ENCODE data around the gene TARDBP. TPM values are rescaled to one million over a fixed set of nuclear protein-coding genes. Genes with fewer than 3 reads are reported as not detected.

TARDBP gene
- total RNA-seq, 1 experiment from 2014 or later, result 196 TPM

GRCh38 chr1:10969267-10969970 is 43.0 kb upstream of the TARDBP start:
- in situ Hi-C loops (cut with HindIII; ENCODE audit: low pct_unique_long_range_greater_than_20kb, low sequenced_read_pairs), result no loop called here
- intact Hi-C loops (cut with micrococcal nuclease; ENCODE audit: unreplicated experiment), result no loop called here
- Histone ChIP-seq H3K27me3 (ENCODE audit: control insufficient read depth, insufficient read depth, low read length) (no peaks in the 10 kb centered on the region), H3K36me3 (ENCODE audit: control insufficient read depth, insufficient read depth, low read length) (no peaks in the 10 kb centered on the region), H3K27ac (ENCODE audit: low read length) (no peak overlapping the region), H3K4me1 (ENCODE audit: control insufficient read depth, insufficient read depth, low read length) (peaks cover 4% of the 10 kb centered on the region; the same call in 1 of the 2 replicates), H3K9me3 (ENCODE audit: control insufficient read depth, insufficient read depth, low read depth, low read length) (no peaks in the 10 kb centered on the region), H3K4me3 (ENCODE audit: low read depth in 2 of 2, low read length in 2 of 2) (no peak overlapping the region)
- ChIA-PET POLR2A (no interaction called here), CTCF (no interaction called here)
- no peak for TF ChIP-seq CTCF (IDR thresholded peaks at IDR 0.05)
- no peak for TF ChIP-seq TCF7L2 (IDR thresholded peaks at IDR 0.05; ENCODE audit: low read depth, low read length)
- no peak for TF ChIP-seq REST (IDR thresholded peaks at IDR 0.05; ENCODE audit: insufficient read depth in 1 of 2, low read depth in 2 of 2, low read length in 1 of 2)
- no peak for TF ChIP-seq SIN3A (IDR thresholded peaks at IDR 0.05; ENCODE audit: borderline replicate concordance, insufficient read depth, low read depth, low read length)
- TF ChIP-seq POLR2AphosphoS5 (IDR thresholded peaks at IDR 0.05; ENCODE audit: low read depth, low read length), result no peak
- DNase-seq (ENCODE audit: low read depth, low spot score) (no peak), ATAC-seq (no peak)
- BruUV-seq (replicated peaks), result no TSS peak

- H3K27ac ChIP-seq (ENCODE audit: low read length), result no peak overlapping the region
- in situ Hi-C loops (cut with HindIII; ENCODE audit: low pct_unique_long_range_greater_than_20kb, low sequenced_read_pairs) (no loop called here), intact Hi-C loops (cut with micrococcal nuclease; ENCODE audit: unreplicated experiment) (no loop called here)
- DNase-seq (ENCODE audit: low read depth, low spot score), result no peak
- no peak for TF ChIP-seq REST (IDR thresholded peaks at IDR 0.05; ENCODE audit: insufficient read depth in 1 of 2, low read depth in 2 of 2, low read length in 1 of 2)
- no peak for TF ChIP-seq SIN3A (IDR thresholded peaks at IDR 0.05; ENCODE audit: borderline replicate concordance, insufficient read depth, low read depth, low read length)
- no peak for TF ChIP-seq TCF7L2 (IDR thresholded peaks at IDR 0.05; ENCODE audit: low read depth, low read length)
- TF ChIP-seq CTCF (IDR thresholded peaks at IDR 0.05), result no peak
- no peak for TF ChIP-seq POLR2AphosphoS5 (IDR thresholded peaks at IDR 0.05; ENCODE audit: low read depth, low read length)
- H3K36me3 ChIP-seq (ENCODE audit: control insufficient read depth, insufficient read depth, low read length), result no peaks in the 10 kb centered on the region
- peaks cover 4% of the 10 kb centered on the region; the same call in 1 of the 2 replicates for H3K4me1 ChIP-seq (ENCODE audit: control insufficient read depth, insufficient read depth, low read length)
- BruUV-seq (replicated peaks), result no TSS peak
- no peak overlapping the region for H3K4me3 ChIP-seq (ENCODE audit: low read depth in 2 of 2, low read length in 2 of 2)
- ChIA-PET CTCF (no interaction called here), POLR2A (no interaction called here)
- H3K27me3 ChIP-seq (ENCODE audit: control insufficient read depth, insufficient read depth, low read length), result no peaks in the 10 kb centered on the region
- H3K9me3 ChIP-seq (ENCODE audit: control insufficient read depth, insufficient read depth, low read depth, low read length), result no peaks in the 10 kb centered on the region
- ATAC-seq, result no peak
These were observed 42.5 kb upstream of the TARDBP start for GRCh38 chr1:10969971-10970332.

Data from Panc1 (cell line).